ENCODE data around the gene COL24A1. TPM values are rescaled to one million over a fixed set of nuclear protein-coding genes. Genes with fewer than 3 reads are reported as not detected.

COL24A1 gene
- total RNA-seq, 4 donors from 2014 or later, result 1.2 to 4.7 (median 3.3) TPM

GRCh38 chr1:86191958-86192357 lies 35.4 kb upstream of the COL24A1 start:
- H3K36me3 ChIP-seq, result no peaks in the 10 kb centered on the region
- no peak overlapping the region for H3K4me3 ChIP-seq
- no peaks in the 10 kb centered on the region for H3K27me3 ChIP-seq
- H3K27ac ChIP-seq, result peak overlapping the region in 2 of 4 donors; percentile 40 to 61
- peaks cover 0 to 29% (median 0%) of the 10 kb centered on the region in 3 donors for H3K4me1 ChIP-seq
- TF ChIP-seq POLR2AphosphoS5 (IDR thresholded peaks at IDR 0.05) (no peak), CTCF (IDR thresholded peaks at IDR 0.05) (no peak), EP300 (IDR thresholded peaks at IDR 0.05) (no peak), POLR2A (IDR thresholded peaks at IDR 0.05) (no peak)
- 22 to 43% methylated on average over 4 of the region's 4 CpGs for WGBS, 2 donors (ENCODE audit: low coverage in 1 of 2)
- no peak for ATAC-seq
- H3K9me3 ChIP-seq, result no peaks in the 10 kb centered on the region

- no peaks in the 10 kb centered on the region for H3K9me3 ChIP-seq
- WGBS, 2 donors (ENCODE audit: low coverage in 1 of 2), result 33 to 72% methylated on average over 1 of the region's 1 CpG
- H3K27ac ChIP-seq, result peak overlapping the region in 1 of 4 donors; percentile 25
- no peaks in the 10 kb centered on the region for H3K36me3 ChIP-seq
- H3K4me1 ChIP-seq, result peaks cover 0 to 29% (median 0%) of the 10 kb centered on the region in 3 donors
- H3K4me3 ChIP-seq, result no peak overlapping the region
- TF ChIP-seq POLR2AphosphoS5 (IDR thresholded peaks at IDR 0.05) (peak; percentile 10), POLR2A (IDR thresholded peaks at IDR 0.05) (no peak)
- H3K27me3 ChIP-seq, result no peaks in the 10 kb centered on the region
- ATAC-seq, result no peak
These were observed 34.3 kb upstream of the COL24A1 start for GRCh38 chr1:86190873-86191272.

- WGBS, 2 donors (ENCODE audit: low coverage in 1 of 2), result 17 to 71% methylated on average over 1 of the region's 1 CpG
- H3K4me1 ChIP-seq, result peaks cover 0 to 14% (median 0%) of the 10 kb centered on the region in 3 donors
- ATAC-seq, result no peak
- no peaks in the 10 kb centered on the region for H3K36me3 ChIP-seq
- peak overlapping the region in 1 of 4 donors; percentile 0 for H3K27ac ChIP-seq
- H3K9me3 ChIP-seq, result no peaks in the 10 kb centered on the region
- H3K4me3 ChIP-seq, result no peak overlapping the region
- TF ChIP-seq POLR2AphosphoS5 (IDR thresholded peaks at IDR 0.05), result no peak
- no peak for TF ChIP-seq POLR2A (IDR thresholded peaks at IDR 0.05)
- no peak for TF ChIP-seq CTCF (IDR thresholded peaks at IDR 0.05)
- no peak for TF ChIP-seq EP300 (IDR thresholded peaks at IDR 0.05)
- H3K27me3 ChIP-seq, result no peaks in the 10 kb centered on the region
These were observed 27.9 kb upstream of the COL24A1 start for GRCh38 chr1:86184426-86184825.

GRCh38 chr1:86183810-86184209 lies 27.2 kb upstream of the COL24A1 start:
- TF ChIP-seq POLR2A (IDR thresholded peaks at IDR 0.05) (no peak), EP300 (IDR thresholded peaks at IDR 0.05) (no peak), CTCF (IDR thresholded peaks at IDR 0.05) (no peak), POLR2AphosphoS5 (IDR thresholded peaks at IDR 0.05) (no peak)
- H3K27ac ChIP-seq, result peak overlapping the region in 1 of 4 donors; percentile 0
- H3K9me3 ChIP-seq, result no peaks in the 10 kb centered on the region
- 14% methylated on average over 1 of the region's 1 CpG for WGBS, 2 donors (ENCODE audit: low coverage in 1 of 2)
- H3K36me3 ChIP-seq, result no peaks in the 10 kb centered on the region
- no peaks in the 10 kb centered on the region for H3K27me3 ChIP-seq
- ATAC-seq, result no peak
- H3K4me3 ChIP-seq, result no peak overlapping the region
- peaks cover 0 to 14% (median 0%) of the 10 kb centered on the region in 3 donors for H3K4me1 ChIP-seq

- no peaks in the 10 kb centered on the region for H3K4me1 ChIP-seq
- no peak for TF ChIP-seq POLR2A (IDR thresholded peaks at IDR 0.05)
- no peak for TF ChIP-seq POLR2AphosphoS5 (IDR thresholded peaks at IDR 0.05)
- TF ChIP-seq CTCF (IDR thresholded peaks at IDR 0.05), result no peak
- TF ChIP-seq EP300 (IDR thresholded peaks at IDR 0.05), result no peak
- no peak for ATAC-seq
- no peaks in the 10 kb centered on the region for H3K27me3 ChIP-seq
- H3K9me3 ChIP-seq, result no peaks in the 10 kb centered on the region
- no peak overlapping the region for H3K4me3 ChIP-seq
- peak overlapping the region in 1 of 4 donors; percentile 5 for H3K27ac ChIP-seq
- H3K36me3 ChIP-seq, result no peaks in the 10 kb centered on the region
- WGBS, 2 donors (ENCODE audit: low coverage in 1 of 2), result 67 to 71% methylated on average over 5 of the region's 5 CpGs
These were observed 19.7 kb upstream of the COL24A1 start for GRCh38 chr1:86176226-86176625.
